GM19025 (cell line): Measurements from ENCODE around the gene SPATC1L.
"Not testable (repeated sequence)": the region's sequence is repeated elsewhere in the genome, so short reads cannot be mapped to it uniquely, and the experiment has no call there.

Source experiments
- ATAC-seq: cut with Tn5 transposase; IDR thresholded peaks from one replicate; pipeline ENCODE4 v1.9.1; 2021; ENCODE audit warnings: mild to moderate bottlenecking, low read depth, moderate library complexity; ENCODE audit not compliant: unreplicated experiment

SPATC1L gene

GRCh38 chr21:46151989-46152926, 32.0 kb downstream of the SPATC1L start:
- ATAC-seq, result no peak

- no peak for ATAC-seq
These were observed 32.8 kb downstream of the SPATC1L start for GRCh38 chr21:46151261-46151988.

- ATAC-seq, result no peak
These were observed 33.7 kb downstream of the SPATC1L start for GRCh38 chr21:46150491-46151121.

- no peak for ATAC-seq
These were observed 34.2 kb downstream of the SPATC1L start for GRCh38 chr21:46150073-46150472.

- ATAC-seq, result no peak
These were observed 34.9 kb downstream of the SPATC1L start for GRCh38 chr21:46149205-46149901.

GRCh38 chr21:46148106-46148505, 36.2 kb downstream of the SPATC1L start:
- no peak for ATAC-seq

GRCh38 chr21:46147429-46147828, 36.8 kb downstream of the SPATC1L start:
- not testable (repeated sequence) for ATAC-seq

- no peak for ATAC-seq
These were observed 37.4 kb downstream of the SPATC1L start for GRCh38 chr21:46146856-46147255.

- ATAC-seq, result no peak
These were observed 38.2 kb downstream of the SPATC1L start for GRCh38 chr21:46145840-46146691.

- no peak for ATAC-seq
These were observed 39.0 kb downstream of the SPATC1L start for GRCh38 chr21:46145159-46145839.

- no peak for ATAC-seq
These were observed 39.7 kb downstream of the SPATC1L start for GRCh38 chr21:46144464-46145070.

GRCh38 chr21:46142582-46143473, 41.4 kb downstream of the SPATC1L start:
- ATAC-seq, result no peak

- ATAC-seq, result no peak
These were observed 42.3 kb downstream of the SPATC1L start for GRCh38 chr21:46141767-46142581.

GRCh38 chr21:46140352-46141003, 43.8 kb downstream of the SPATC1L start:
- not testable (repeated sequence) for ATAC-seq

- no peak for ATAC-seq
These were observed 44.6 kb downstream of the SPATC1L start for GRCh38 chr21:46139686-46140085.

GRCh38 chr21:46138383-46138970, 45.8 kb downstream of the SPATC1L start:
- no peak for ATAC-seq
